H9 (cell line): ENCODE results near the gene KIF6. TPM values are rescaled to one million over a fixed set of nuclear protein-coding genes. Genes with fewer than 3 reads are reported as not detected.

Experiments used
- DNase-seq: peaks from one replicate; pipeline ENCODE4 v3.0.0-alpha.2; 2017
- H2AFZ ChIP-seq: one replicate; pipeline ENCODE4 v1.6.1; 2013; ENCODE audit warnings: mild to moderate bottlenecking, low read length, control low read depth, moderate library complexity
- H2AK5ac ChIP-seq: 2 replicates; pipeline ENCODE4 v1.6.1; 2013; ENCODE audit warnings: low read length, control low read depth, mixed read lengths; ENCODE audit not compliant: insufficient read length
- H2BK120ac ChIP-seq: one replicate; pipeline ENCODE4 v1.6.1; 2013; ENCODE audit warnings: low read depth, mild to moderate bottlenecking, low read length, control low read depth, inconsistent platforms; ENCODE audit not compliant: poor library complexity, severe bottlenecking
- H2BK12ac ChIP-seq: 2 replicates; pipeline ENCODE4 v1.6.1; 2013; ENCODE audit warnings: low read length, control low read depth, mixed read lengths, low read depth; ENCODE audit not compliant: insufficient read length
- H2BK15ac ChIP-seq: 2 replicates; pipeline ENCODE4 v1.6.1; 2013; ENCODE audit warnings: low read depth, low read length, control low read depth
- H2BK20ac ChIP-seq: one replicate; pipeline ENCODE4 v1.6.1; 2013; ENCODE audit warnings: low read depth, mild to moderate bottlenecking, low read length, control low read depth, inconsistent platforms; ENCODE audit not compliant: poor library complexity, severe bottlenecking
- H2BK5ac ChIP-seq: 2 replicates; pipeline ENCODE4 v1.6.1; 2013; ENCODE audit warnings: low read length, control low read depth, mixed read lengths; ENCODE audit not compliant: insufficient read length
- H3K14ac ChIP-seq: 2 replicates; pipeline ENCODE4 v1.6.1; 2013; ENCODE audit warnings: low read length, control low read depth; ENCODE audit not compliant: insufficient read depth
- H3K18ac ChIP-seq: 2 replicates; pipeline ENCODE4 v1.6.1; 2013; ENCODE audit warnings: low read depth, mild to moderate bottlenecking, mixed read lengths, low read length, control low read depth; ENCODE audit not compliant: insufficient read length
- H3K23ac ChIP-seq: 2 replicates; pipeline ENCODE4 v1.6.1; 2013; ENCODE audit warnings: low read length, control low read depth, mixed read lengths, low read depth; ENCODE audit not compliant: insufficient read length
- H3K23me2 ChIP-seq: 2 replicates; pipeline ENCODE4 v1.6.1; 2013; ENCODE audit warnings: low read depth, mild to moderate bottlenecking, mixed read lengths, low read length, control low read depth; ENCODE audit not compliant: insufficient read length, poor library complexity, severe bottlenecking
- H3K27ac ChIP-seq: 2 replicates; pipeline ENCODE4 v1.5.1; 2013; ENCODE audit warnings: low read length, control low read depth, mixed read lengths, low read depth; ENCODE audit not compliant: insufficient read length
- H3K27me3 ChIP-seq: 2 replicates; pipeline ENCODE4 v1.6.1; 2013; ENCODE audit warnings: low read length, control low read depth, inconsistent platforms; ENCODE audit not compliant: insufficient read depth
- H3K4ac ChIP-seq: 2 replicates; pipeline ENCODE4 v1.6.1; 2013; ENCODE audit warnings: low read depth, mild to moderate bottlenecking, control low read depth, inconsistent platforms, low read length, moderate library complexity
- H3K4me1 ChIP-seq: 2 replicates; pipeline ENCODE4 v1.6.1; 2013; ENCODE audit warnings: low read length, control low read depth, inconsistent platforms; ENCODE audit not compliant: insufficient read depth
- H3K4me2 ChIP-seq: 2 replicates; pipeline ENCODE4 v1.6.1; 2013; ENCODE audit warnings: low read length, control low read depth, mixed read lengths; ENCODE audit not compliant: insufficient read length, insufficient read depth
- H3K56ac ChIP-seq: 2 replicates; pipeline ENCODE4 v1.6.1; 2013; ENCODE audit warnings: low read depth, mild to moderate bottlenecking, mixed read lengths, low read length, control low read depth; ENCODE audit not compliant: insufficient read length
- H3K79me1 ChIP-seq: 2 replicates; pipeline ENCODE4 v1.6.1; 2013; ENCODE audit warnings: low read depth, mild to moderate bottlenecking, moderate library complexity, low read length, control low read depth, inconsistent platforms; ENCODE audit not compliant: insufficient read depth, poor library complexity, severe bottlenecking
- H3K79me2 ChIP-seq: 2 replicates; pipeline ENCODE4 v1.6.1; 2013; ENCODE audit warnings: low read length, control low read depth, inconsistent platforms; ENCODE audit not compliant: insufficient read depth
- H3K9ac ChIP-seq: 2 replicates; pipeline ENCODE4 v1.6.1; 2013; ENCODE audit warnings: low read length, control low read depth, mixed read lengths; ENCODE audit not compliant: insufficient read length; ENCODE audit errors: extremely low read depth
- H3K9me3 ChIP-seq: one replicate; pipeline ENCODE4 v1.6.1; 2013; ENCODE audit warnings: low read depth, low read length, inconsistent platforms; ENCODE audit not compliant: control insufficient read depth
- H3T11ph ChIP-seq: one replicate; pipeline ENCODE4 v1.6.1; 2013; ENCODE audit warnings: mild to moderate bottlenecking, low read length, control low read depth, inconsistent platforms
- H4K20me1 ChIP-seq: one replicate; pipeline ENCODE4 v1.6.1; 2013; ENCODE audit not compliant: control insufficient read depth, insufficient read length, insufficient read depth
- H4K5ac ChIP-seq: 2 replicates; pipeline ENCODE4 v1.6.1; 2013; ENCODE audit warnings: low read depth, mild to moderate bottlenecking, mixed read lengths, low read length, control low read depth; ENCODE audit not compliant: insufficient read length
- H4K8ac ChIP-seq: replicated peaks from 2 replicates; pipeline ENCODE4 v1.6.1; 2013; ENCODE audit warnings: low read length, control low read depth, mixed read lengths, low read depth; ENCODE audit not compliant: insufficient read length
- H4K91ac ChIP-seq: 2 replicates; pipeline ENCODE4 v1.6.1; 2013; ENCODE audit warnings: low read depth, mild to moderate bottlenecking, moderate library complexity, mixed read lengths, low read length, control low read depth; ENCODE audit not compliant: insufficient read length
- H3K27ac Mint-ChIP-seq, 3 experiments: 2 replicates in 2 of 3; 3 replicates in 1 of 3; pipeline ENCODE4 v1.8.0; 2020 to 2021; ENCODE audit warnings: mixed read lengths in 3 of 3, mild to moderate bottlenecking in 1 of 3, moderate library complexity in 1 of 3
- H3K27me3 Mint-ChIP-seq: 2 replicates; pipeline ENCODE4 v1.8.0; 2021; ENCODE audit warnings: low read depth, mild to moderate bottlenecking, moderate library complexity, mixed read lengths
- H3K36me3 Mint-ChIP-seq, 3 experiments: 2 replicates in 2 of 3; 3 replicates in 1 of 3; pipeline ENCODE4 v1.8.0; 2020 to 2021; ENCODE audit warnings: low read depth in 3 of 3, mixed read lengths in 3 of 3; ENCODE audit not compliant: insufficient read depth in 1 of 3
- H3K4me1 Mint-ChIP-seq, 2 experiments: 2 replicates each; pipeline ENCODE4 v1.8.0; 2020; ENCODE audit warnings: mixed read lengths in 2 of 2
- H3K4me3 Mint-ChIP-seq, 2 experiments: 2 replicates in 1 of 2; 3 replicates in 1 of 2; pipeline ENCODE4 v1.8.0; 2020 to 2021; ENCODE audit warnings: mild to moderate bottlenecking in 2 of 2, mixed read lengths in 2 of 2, moderate library complexity in 1 of 2
- H3K9me3 Mint-ChIP-seq, 2 experiments: 2 replicates in 1 of 2; 3 replicates in 1 of 2; pipeline ENCODE4 v1.8.0; 2020; ENCODE audit warnings: mild to moderate bottlenecking in 2 of 2, mixed read lengths in 2 of 2, moderate library complexity in 1 of 2
- CTCF ChIP-seq: fragments of 200-600 bp; sonication (generic); conservative IDR thresholded peaks from 3 replicates; pipeline ENCODE4 v1.8.0; 2021; ENCODE audit warnings: antibody characterized with exemption, mild to moderate bottlenecking
- WGBS: extraction: QIAGEN DNeasy Blood & Tissue Kit; methylation state at CpG from one replicate; pipeline ENCODE4 v1.1.7; 2013; ENCODE audit warnings: missing lambda C conversion rate, low lambda C conversion rate, mixed read lengths; ENCODE audit not compliant: insufficient read length; ENCODE audit errors: extremely low coverage; 5-methylcytosine and 5-hydroxymethylcytosine counted together
- total RNA-seq: library from RNA; stranded (reverse); gene quantifications from 2 replicates; pipeline ENCODE4 v1.2.1, GENCODE V29; 2021

KIF6 gene
- total RNA-seq, 1 experiment from 2014 or later, result 0.63 TPM

DNA sequence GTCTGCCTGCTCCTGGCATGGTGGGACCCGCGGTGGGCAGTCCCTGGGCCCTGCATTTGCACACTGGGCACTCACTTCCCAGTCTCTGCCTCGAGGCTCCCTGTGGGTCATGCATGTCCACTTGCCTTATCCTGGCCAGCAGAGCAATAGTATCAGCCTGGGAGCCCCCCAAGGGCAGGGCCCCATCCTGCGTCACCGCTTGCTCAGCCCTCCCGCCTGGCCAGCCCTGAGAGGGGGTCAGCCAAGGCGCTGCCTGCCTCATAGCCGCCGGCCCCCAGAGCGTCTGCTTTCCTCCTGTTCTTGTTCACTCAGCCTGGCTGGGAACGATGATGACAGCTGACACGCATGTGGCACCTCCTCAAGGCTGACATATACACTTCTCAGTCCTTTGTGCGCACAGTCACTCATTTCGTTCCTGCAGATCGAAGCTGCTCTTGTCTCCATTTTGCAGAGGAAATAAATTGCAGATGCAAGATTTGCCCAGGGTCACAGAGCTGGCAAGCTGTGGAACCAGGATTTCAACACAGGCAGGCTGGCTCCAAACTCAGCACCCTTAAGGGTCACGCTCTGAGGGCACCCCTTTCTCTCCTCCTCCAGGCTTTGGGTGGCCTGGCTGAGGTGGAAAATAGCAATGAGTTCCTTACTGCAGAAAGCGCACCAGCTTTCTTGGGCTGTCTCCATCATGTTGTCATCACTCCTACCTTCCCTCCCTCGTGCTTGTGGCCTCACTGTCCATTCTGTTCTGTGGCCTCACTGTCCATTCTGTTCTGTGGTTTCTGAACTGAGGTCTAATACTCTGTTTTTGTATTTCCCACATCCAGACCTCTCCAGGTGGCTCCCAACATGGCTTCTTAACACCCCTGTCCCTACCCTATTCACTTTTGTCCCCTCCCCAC is 428.2 kb downstream of the KIF6 start:
- H3K9me3 Mint-ChIP-seq, result no peaks in the 10 kb centered on the region; a peak in 1 of 5 replicates
- no peak overlapping the region for H3K4me3 Mint-ChIP-seq
- no peak overlapping the region for H3K4me2 ChIP-seq
- H3K9me3 ChIP-seq, result no peaks in the 10 kb centered on the region
- H3T11ph ChIP-seq, result no peak overlapping the region
- H3K79me2 ChIP-seq, result no peaks in the 10 kb centered on the region
- no peak overlapping the region for H3K56ac ChIP-seq
- H2BK12ac ChIP-seq, result no peak overlapping the region
- peaks cover 10% of the 10 kb centered on the region for H3K27me3 Mint-ChIP-seq
- H4K5ac ChIP-seq, result no peak overlapping the region
- H3K4ac ChIP-seq, result no peak overlapping the region
- no peaks in the 10 kb centered on the region for H4K20me1 ChIP-seq
- H3K9ac ChIP-seq, result no peak overlapping the region
- no peak overlapping the region for H2AK5ac ChIP-seq
- H2BK20ac ChIP-seq, result no peak overlapping the region
- H2BK5ac ChIP-seq, result no peak overlapping the region
- no peaks in the 10 kb centered on the region; the same call in 1 of the 2 replicates for H3K27me3 ChIP-seq
- H4K8ac ChIP-seq, result no peak overlapping the region
- no CpG with 5 or more reads among the region's 18 CpGs for whole genome bisulfite sequencing
- no peak overlapping the region for H2BK15ac ChIP-seq
- peaks cover 47 to 51% of the 10 kb centered on the region in 2 experiments for H3K4me1 Mint-ChIP-seq
- no peaks in the 10 kb centered on the region for H3K36me3 Mint-ChIP-seq
- H3K23ac ChIP-seq, result no peak overlapping the region
- no peak overlapping the region for H3K27ac ChIP-seq
- no peak overlapping the region for H3K18ac ChIP-seq
- peaks cover 2% of the 10 kb centered on the region; the same call in 1 of the 2 replicates for H3K4me1 ChIP-seq
- H3K79me1 ChIP-seq, result no peaks in the 10 kb centered on the region
- no peak for DNase-seq
- no peak overlapping the region for H2AFZ ChIP-seq
- no peak overlapping the region for H2BK120ac ChIP-seq
- H3K27ac Mint-ChIP-seq, result peak overlapping the region in 1 of 3 experiments; percentile 25; a peak in 1 of 7 replicates
- no peak overlapping the region for H4K91ac ChIP-seq
- no peak for TF ChIP-seq CTCF
- H3K14ac ChIP-seq, result peak overlapping the region; percentile 20; the same call in 1 of the 2 replicates
- no peaks in the 10 kb centered on the region for H3K23me2 ChIP-seq
